MM.1S (cell line): ENCODE measurements around the gene ZNF547.

Source experiments
- DNase-seq: peaks from one replicate; pipeline ENCODE4 v3.0.0-alpha.2; 2015
- H2AFZ ChIP-seq: fragments of 300-600 bp; sonication (generic); 2 replicates; pipeline ENCODE4 v1.6.0; 2016; ENCODE audit warnings: antibody characterized with exemption, low read length
- H3F3A ChIP-seq: fragments of 300-600 bp; sonication (generic); 2 replicates; pipeline ENCODE4 v1.6.1; 2016; ENCODE audit warnings: mild to moderate bottlenecking, antibody characterized with exemption, low read length, moderate library complexity, mixed read lengths; ENCODE audit not compliant: insufficient read depth
- H3K27ac ChIP-seq: fragments of 300-600 bp; sonication (generic); 2 replicates; pipeline ENCODE4 v1.5.1; 2016; ENCODE audit warnings: mild to moderate bottlenecking, low read length
- H3K27me3 ChIP-seq: fragments of 300-600 bp; sonication (generic); replicated peaks from 2 replicates; pipeline ENCODE4 v1.6.0; 2016; ENCODE audit warnings: low read length; ENCODE audit not compliant: insufficient read depth
- H3K36me3 ChIP-seq: fragments of 300-600 bp; sonication (generic); replicated peaks from 2 replicates; pipeline ENCODE4 v1.6.1; 2016; ENCODE audit warnings: mild to moderate bottlenecking, low read length, mixed read lengths; ENCODE audit not compliant: insufficient read depth
- H3K4me1 ChIP-seq: fragments of 300-600 bp; sonication (generic); 2 replicates; pipeline ENCODE4 v1.6.1; 2016; ENCODE audit warnings: low read length, mixed read lengths
- H3K4me2 ChIP-seq: fragments of 300-600 bp; sonication (generic); 2 replicates; pipeline ENCODE4 v1.6.0; 2016; ENCODE audit warnings: low read depth, low read length
- H3K4me3 ChIP-seq: fragments of 300-600 bp; sonication (generic); 2 replicates; pipeline ENCODE4 v1.5.1; 2016; ENCODE audit warnings: low read length, mixed read lengths
- H3K79me2 ChIP-seq: fragments of 300-600 bp; sonication (generic); 2 replicates; pipeline ENCODE4 v1.6.1; 2016; ENCODE audit warnings: mixed run types, low read length, mixed read lengths
- H3K9ac ChIP-seq: fragments of 300-600 bp; sonication (generic); 2 replicates; pipeline ENCODE4 v1.6.1; 2016; ENCODE audit warnings: low read length, mixed read lengths
- H3K9me2 ChIP-seq: fragments of 300-600 bp; sonication (generic); replicated peaks from 2 replicates; pipeline ENCODE4 v1.6.1; 2016; ENCODE audit warnings: mild to moderate bottlenecking, low read length, mixed read lengths; ENCODE audit not compliant: insufficient read depth
- H3K9me3 ChIP-seq: fragments of 300-600 bp; sonication (generic); replicated peaks from 2 replicates; pipeline ENCODE4 v1.6.1; 2016; ENCODE audit warnings: mild to moderate bottlenecking, low read length, mixed read lengths; ENCODE audit not compliant: insufficient read depth
- H4K20me1 ChIP-seq: fragments of 300-600 bp; sonication (generic); 2 replicates; pipeline ENCODE4 v1.6.1; 2016; ENCODE audit warnings: mild to moderate bottlenecking, low read length, moderate library complexity, mixed read lengths; ENCODE audit not compliant: insufficient read depth
- EZH2 ChIP-seq: fragments of 300-600 bp; sonication (generic); optimal IDR thresholded peaks from 2 replicates; pipeline ENCODE3; 2017; ENCODE audit warnings: low read depth, mild to moderate bottlenecking, antibody characterized with exemption, low read length, mixed read lengths
- EZH2phosphoT487 ChIP-seq: fragments of 300-600 bp; sonication (generic); IDR thresholded peaks from 2 replicates; pipeline ENCODE4 v1.6.1; 2018; ENCODE audit warnings: antibody characterized with exemption, low read length
- TF ChIP-seq, protein P1 (sequence below): fragments of 300-600 bp; sonication (generic); IDR thresholded peaks from 2 replicates; pipeline ENCODE4 v1.5.1; 2016; ENCODE audit warnings: antibody characterized with exemption, low read length, mixed read lengths

Gene ZNF547

GRCh38 chr19:57406516-57407123 is 43.3 kb downstream of the ZNF547 start:
- H4K20me1 ChIP-seq: no peaks in the 10 kb centered on the region
- DNase-seq: peak; percentile 65
- H3K36me3 ChIP-seq: no peaks in the 10 kb centered on the region
- no peaks in the 10 kb centered on the region for H3K9me2 ChIP-seq
- H3K4me2 ChIP-seq: no peak overlapping the region
- no peak overlapping the region for H3K4me3 ChIP-seq
- no peak overlapping the region for H2AFZ ChIP-seq
- no peaks in the 10 kb centered on the region for H3K27me3 ChIP-seq
- H3F3A ChIP-seq: no peaks in the 10 kb centered on the region
- no peak overlapping the region for H3K9ac ChIP-seq
- H3K9me3 ChIP-seq: no peaks in the 10 kb centered on the region
- H3K27ac ChIP-seq: no peak overlapping the region
- TF ChIP-seq EZH2: no peak
- TF ChIP-seq, protein P1, sequence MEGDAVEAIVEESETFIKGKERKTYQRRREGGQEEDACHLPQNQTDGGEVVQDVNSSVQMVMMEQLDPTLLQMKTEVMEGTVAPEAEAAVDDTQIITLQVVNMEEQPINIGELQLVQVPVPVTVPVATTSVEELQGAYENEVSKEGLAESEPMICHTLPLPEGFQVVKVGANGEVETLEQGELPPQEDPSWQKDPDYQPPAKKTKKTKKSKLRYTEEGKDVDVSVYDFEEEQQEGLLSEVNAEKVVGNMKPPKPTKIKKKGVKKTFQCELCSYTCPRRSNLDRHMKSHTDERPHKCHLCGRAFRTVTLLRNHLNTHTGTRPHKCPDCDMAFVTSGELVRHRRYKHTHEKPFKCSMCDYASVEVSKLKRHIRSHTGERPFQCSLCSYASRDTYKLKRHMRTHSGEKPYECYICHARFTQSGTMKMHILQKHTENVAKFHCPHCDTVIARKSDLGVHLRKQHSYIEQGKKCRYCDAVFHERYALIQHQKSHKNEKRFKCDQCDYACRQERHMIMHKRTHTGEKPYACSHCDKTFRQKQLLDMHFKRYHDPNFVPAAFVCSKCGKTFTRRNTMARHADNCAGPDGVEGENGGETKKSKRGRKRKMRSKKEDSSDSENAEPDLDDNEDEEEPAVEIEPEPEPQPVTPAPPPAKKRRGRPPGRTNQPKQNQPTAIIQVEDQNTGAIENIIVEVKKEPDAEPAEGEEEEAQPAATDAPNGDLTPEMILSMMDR: peak; percentile 80
- H3K79me2 ChIP-seq: peaks cover 5% of the 10 kb centered on the region
- H3K4me1 ChIP-seq: peaks cover 4% of the 10 kb centered on the region; the same call in 1 of the 2 replicates

GRCh38 chr19:57410877-57411671 is 47.7 kb downstream of the ZNF547 start, which contains the start of gene ZNF17:
TSS of gene ZNF17 (plus strand) at chr19:57411161. CDS start at chr19:57413616, 2,455 bp downstream.
- Histone ChIP-seq H3K4me1 (peaks cover 11% of the 10 kb centered on the region), H3K36me3 (no peaks in the 10 kb centered on the region), H2AFZ (peak within 1 kb of the TSS; percentile 67), H3K27me3 (no peaks in the 10 kb centered on the region), H3K79me2 (peaks cover 34% of the 10 kb centered on the region), H3K9me3 (no peaks in the 10 kb centered on the region), H3K4me3 (peak within 1 kb of the TSS; percentile 91), H3K4me2 (peak within 1 kb of the TSS; percentile 96), H3K9ac (peak within 1 kb of the TSS; percentile 75), H3K27ac (no peak within 1 kb of the TSS), H3K9me2 (no peaks in the 10 kb centered on the region), H4K20me1 (no peaks in the 10 kb centered on the region), H3F3A (no peaks in the 10 kb centered on the region)
- peak; percentile 96 for DNase-seq
- TF ChIP-seq, protein P1: no peak
- TF ChIP-seq EZH2phosphoT487 (no peak), EZH2 (no peak)

DNA sequence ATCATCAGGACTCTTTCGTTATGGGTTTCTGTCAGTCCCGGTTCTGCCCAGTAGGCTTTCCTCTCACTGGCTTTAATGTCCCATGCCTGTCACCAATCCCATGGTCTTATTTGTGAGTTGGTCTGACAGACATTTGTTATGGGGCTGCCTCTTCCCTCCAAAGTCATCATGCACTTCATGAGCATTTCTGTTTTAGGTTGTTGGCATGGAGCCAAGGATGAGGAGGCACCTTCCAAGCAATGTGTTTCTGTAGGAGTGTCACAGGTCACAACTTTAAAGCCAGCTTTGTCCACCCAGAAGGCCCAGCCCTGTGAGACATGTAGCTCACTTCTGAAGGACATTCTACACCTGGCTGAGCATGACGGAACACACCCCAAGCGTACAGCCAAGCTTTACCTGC is 56.1 kb downstream of the ZNF547 start:
- TF ChIP-seq, protein P1: no peak
- TF ChIP-seq EZH2phosphoT487 (no peak), EZH2 (no peak)
- H3K27me3 ChIP-seq: no peaks in the 10 kb centered on the region
- H3K36me3 ChIP-seq: peaks cover 22% of the 10 kb centered on the region

More for the DNA sequence above, 56.1 kb downstream of the ZNF547 start:
- no peaks in the 10 kb centered on the region for H3K9me3 ChIP-seq
- no peak overlapping the region for H3K4me3 ChIP-seq
- no peak overlapping the region for H3K27ac ChIP-seq
- H2AFZ ChIP-seq: no peak overlapping the region
- no peaks in the 10 kb centered on the region for H3K4me1 ChIP-seq
- H3K9me2 ChIP-seq: no peaks in the 10 kb centered on the region
- no peaks in the 10 kb centered on the region for H3F3A ChIP-seq
- DNase-seq: no peak
- H4K20me1 ChIP-seq: no peaks in the 10 kb centered on the region
- peaks cover 16% of the 10 kb centered on the region for H3K79me2 ChIP-seq
- H3K9ac ChIP-seq: no peak overlapping the region
- H3K4me2 ChIP-seq: no peak overlapping the region
